ENCODE measurements around the gene CELF4.
"Not testable (repeated sequence)": the region's sequence is repeated elsewhere in the genome, so short reads cannot be mapped to it uniquely, and the experiment has no call there.

Gene CELF4

GRCh38 chr18:37383846-37384595 is 181.6 kb downstream of the CELF4 start:
- no peak for DNase-seq (ENCODE audit: low read depth, low spot score)
- H3K27ac ChIP-seq = no peak overlapping the region

- H3K27ac ChIP-seq = no peak overlapping the region
- no peak for DNase-seq (ENCODE audit: low read depth, low spot score)
These were observed 182.4 kb downstream of the CELF4 start for GRCh38 chr18:37383036-37383785.

GRCh38 chr18:37381554-37381953 is 184.0 kb downstream of the CELF4 start:
- H3K27ac ChIP-seq = no peak overlapping the region
- DNase-seq (ENCODE audit: low read depth, low spot score) = no peak

GRCh38 chr18:37380546-37381110 is 185.0 kb downstream of the CELF4 start:
- H3K27ac ChIP-seq = no peak overlapping the region
- no peak for DNase-seq (ENCODE audit: low read depth, low spot score)

- DNase-seq (ENCODE audit: low read depth, low spot score) = no peak
- H3K27ac ChIP-seq = no peak overlapping the region
These were observed 187.1 kb downstream of the CELF4 start for GRCh38 chr18:37378336-37379010.

- no peak for DNase-seq (ENCODE audit: low read depth, low spot score)
- no peak overlapping the region for H3K27ac ChIP-seq
These were observed 190.4 kb downstream of the CELF4 start for GRCh38 chr18:37375181-37375580.

GRCh38 chr18:37368110-37368954 is 197.3 kb downstream of the CELF4 start:
- no peak overlapping the region for H3K27ac ChIP-seq
- DNase-seq (ENCODE audit: low read depth, low spot score) = no peak

GRCh38 chr18:37364237-37364636 is 201.4 kb downstream of the CELF4 start:
- no peak overlapping the region for H3K27ac ChIP-seq
- DNase-seq (ENCODE audit: low read depth, low spot score) = no peak

- DNase-seq (ENCODE audit: low read depth, low spot score) = no peak
- H3K27ac ChIP-seq = no peak overlapping the region
These were observed 203.3 kb downstream of the CELF4 start for GRCh38 chr18:37362158-37362890.

GRCh38 chr18:37361335-37362157 is 204.1 kb downstream of the CELF4 start:
- H3K27ac ChIP-seq = no peak overlapping the region
- DNase-seq (ENCODE audit: low read depth, low spot score) = no peak

- not testable (repeated sequence) for DNase-seq (ENCODE audit: low read depth, low spot score); H3K27ac ChIP-seq
These were observed 207.5 kb downstream of the CELF4 start for GRCh38 chr18:37358061-37358460.

GRCh38 chr18:37355772-37356171 is 209.8 kb downstream of the CELF4 start:
- no peak overlapping the region for H3K27ac ChIP-seq
- no peak for DNase-seq (ENCODE audit: low read depth, low spot score)

- no peak overlapping the region for H3K27ac ChIP-seq
- no peak for DNase-seq (ENCODE audit: low read depth, low spot score)
These were observed 214.5 kb downstream of the CELF4 start for GRCh38 chr18:37351110-37351509.

GRCh38 chr18:37348729-37349128 is 216.9 kb downstream of the CELF4 start:
- H3K27ac ChIP-seq = no peak overlapping the region
- no peak for DNase-seq (ENCODE audit: low read depth, low spot score)

- H3K27ac ChIP-seq = no peak overlapping the region
- no peak for DNase-seq (ENCODE audit: low read depth, low spot score)
These were observed 219.6 kb downstream of the CELF4 start for GRCh38 chr18:37346048-37346447.

- DNase-seq (ENCODE audit: low read depth, low spot score) = no peak
- no peak overlapping the region for H3K27ac ChIP-seq
These were observed 222.1 kb downstream of the CELF4 start for GRCh38 chr18:37343542-37343851.

GRCh38 chr18:37341473-37342086 is 224.0 kb downstream of the CELF4 start:
- H3K27ac ChIP-seq = no peak overlapping the region
- DNase-seq (ENCODE audit: low read depth, low spot score) = no peak

- no peak for DNase-seq (ENCODE audit: low read depth, low spot score)
- H3K27ac ChIP-seq = no peak overlapping the region
These were observed 224.6 kb downstream of the CELF4 start for GRCh38 chr18:37341016-37341415.
